HG02798 (cell line): ENCODE data around the gene HID1.

Experiments used
- ATAC-seq: cut with Tn5 transposase; IDR thresholded peaks from one replicate; pipeline ENCODE4 v1.9.1; 2021; ENCODE audit warnings: mild to moderate bottlenecking; ENCODE audit not compliant: unreplicated experiment, poor library complexity

HID1 gene

GRCh38 chr17:74951680-74952421 lies 20.7 kb downstream of the HID1 start:
- no peak for ATAC-seq

GRCh38 chr17:74951065-74951464 lies 21.5 kb downstream of the HID1 start:
- ATAC-seq = no peak

GRCh38 chr17:74950207-74950606 lies 22.4 kb downstream of the HID1 start:
- ATAC-seq = no peak

- no peak for ATAC-seq
These were observed 23.0 kb downstream of the HID1 start for GRCh38 chr17:74949455-74950115.

GRCh38 chr17:74947041-74947754 lies 25.4 kb downstream of the HID1 start:
- no peak for ATAC-seq

- no peak for ATAC-seq
These were observed 25.9 kb downstream of the HID1 start for GRCh38 chr17:74946641-74947040.

- peak; percentile 53 for ATAC-seq
These were observed 27.0 kb downstream of the HID1 start for GRCh38 chr17:74945543-74945942.

- ATAC-seq = no peak
These were observed 28.6 kb downstream of the HID1 start for GRCh38 chr17:74943808-74944522.

GRCh38 chr17:74941128-74941725 lies 31.3 kb downstream of the HID1 start:
- ATAC-seq = no peak

- ATAC-seq = no peak
These were observed 33.0 kb downstream of the HID1 start for GRCh38 chr17:74939534-74939933.

GRCh38 chr17:74938194-74938950 lies 34.2 kb downstream of the HID1 start:
- ATAC-seq = no peak

- ATAC-seq = no peak
These were observed 35.2 kb downstream of the HID1 start for GRCh38 chr17:74937064-74938051.

GRCh38 chr17:74936470-74936799 lies 36.1 kb downstream of the HID1 start:
- no peak for ATAC-seq

- no peak for ATAC-seq
These were observed 36.7 kb downstream of the HID1 start, which contains the start of gene OTOP3 for GRCh38 chr17:74935585-74936469. OTOP3 (plus strand) TSS chr17:74935898; CDS start chr17:74935922, 24 bp downstream.

- ATAC-seq = no peak
These were observed 37.5 kb downstream of the HID1 start for GRCh38 chr17:74935048-74935447.

GRCh38 chr17:74930535-74931036 lies 42.0 kb downstream of the HID1 start:
- no peak for ATAC-seq

- no peak for ATAC-seq
These were observed 43.8 kb downstream of the HID1 start for GRCh38 chr17:74928786-74929185.
